Activated T-cell treated with anti-CD3 and anti-CD28 coated beads for 48 hours (primary cell): ENCODE measurements around the gene WNT4.

ENCODE experiments used
- DNase-seq: peaks from one replicate; pipeline ENCODE4 v3.0.0-alpha.2; 2020; ENCODE audit warnings: low read depth

WNT4 gene

GRCh38 chr1:22074803-22075202 is 68.1 kb downstream of the WNT4 start:
- DNase-seq: no peak

GRCh38 chr1:22071511-22071910 is 71.4 kb downstream of the WNT4 start:
- no peak for DNase-seq
